BE2C (cell line): ENCODE data around the gene GAREM1.

Experiments used
- DNase-seq: peaks from one replicate; pipeline ENCODE4 v3.0.0-alpha.2; 2020
- H3K27me3 ChIP-seq: fragments of 250-450 bp; sonication (Bioruptor Pico); 2 replicates; pipeline ENCODE4 v1.5.1; 2020; ENCODE audit warnings: mild to moderate bottlenecking
- H3K36me3 ChIP-seq: fragments of 250-450 bp; sonication (Bioruptor Pico); 2 replicates; pipeline ENCODE4 v1.5.1; 2020; ENCODE audit warnings: mild to moderate bottlenecking
- H3K4me1 ChIP-seq: fragments of 250-450 bp; sonication (Bioruptor Pico); 2 replicates; pipeline ENCODE4 v1.5.1; 2020
- H3K4me3 ChIP-seq: 2 replicates; pipeline ENCODE4 v1.5.1; 2011; ENCODE audit warnings: low read depth, low read length
- H3K9me3 ChIP-seq: fragments of 250-450 bp; sonication (Bioruptor Pico); 2 replicates; pipeline ENCODE4 v1.5.1; 2020
- CTCF ChIP-seq: IDR thresholded peaks from 2 replicates; pipeline ENCODE4 v1.5.1; 2012; ENCODE audit warnings: mild to moderate bottlenecking, low read depth, low read length

The GAREM1 gene

GRCh38 chr18:32381761-32382160 is 88.9 kb downstream of the GAREM1 start:
- no peak for DNase-seq
- H3K9me3 ChIP-seq: no peaks in the 10 kb centered on the region
- no peak for TF ChIP-seq CTCF
- H3K36me3 ChIP-seq: no peaks in the 10 kb centered on the region
- no peaks in the 10 kb centered on the region for H3K4me1 ChIP-seq
- H3K4me3 ChIP-seq: no peak overlapping the region
- H3K27me3 ChIP-seq: no peaks in the 10 kb centered on the region

DNA sequence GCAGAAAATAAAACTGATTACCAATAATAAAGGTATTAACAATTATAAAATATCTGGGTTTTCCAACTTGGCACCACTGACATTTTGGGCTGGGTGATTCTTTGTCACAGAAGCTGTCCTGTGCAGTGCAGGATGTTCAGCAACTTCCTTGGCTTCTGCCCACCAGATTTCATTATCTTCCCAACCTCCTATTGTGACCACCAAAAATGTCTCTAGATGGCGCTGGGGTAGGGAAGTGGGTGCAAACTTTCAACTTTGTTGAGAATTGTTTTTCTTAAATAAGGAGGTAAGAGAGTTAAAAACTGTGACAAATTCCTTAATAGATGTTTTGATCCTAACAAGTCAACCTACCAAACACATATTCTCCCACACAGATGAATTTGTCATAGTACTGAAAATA is 90.1 kb downstream of the GAREM1 start:
- no peak overlapping the region for H3K4me3 ChIP-seq
- no peak for TF ChIP-seq CTCF
- H3K27me3 ChIP-seq: no peaks in the 10 kb centered on the region
- H3K36me3 ChIP-seq: no peaks in the 10 kb centered on the region
- H3K9me3 ChIP-seq: no peaks in the 10 kb centered on the region
- DNase-seq: no peak
- H3K4me1 ChIP-seq: no peaks in the 10 kb centered on the region

DNA sequence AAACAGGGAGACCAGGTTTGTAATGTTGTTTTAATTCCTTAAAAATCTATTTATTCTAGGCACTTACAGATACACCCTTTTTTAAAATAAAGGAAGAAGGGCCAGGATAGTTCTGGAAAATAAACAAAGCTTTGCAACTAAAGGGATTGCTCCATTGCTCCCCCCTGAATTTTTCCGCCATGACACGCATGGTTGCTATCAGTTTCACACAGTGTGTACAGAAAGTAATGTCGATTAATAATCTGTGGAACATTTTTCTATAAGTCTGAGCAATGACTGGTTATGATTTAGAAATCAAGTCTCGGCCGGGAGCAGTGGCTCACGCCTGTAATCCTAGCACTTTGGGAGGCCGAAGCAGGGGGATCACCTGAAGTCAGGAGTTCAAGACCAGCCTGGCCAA is 90.8 kb downstream of the GAREM1 start:
- Histone ChIP-seq H3K4me1 (no peaks in the 10 kb centered on the region), H3K36me3 (no peaks in the 10 kb centered on the region), H3K4me3 (no peak overlapping the region), H3K9me3 (no peaks in the 10 kb centered on the region), H3K27me3 (no peaks in the 10 kb centered on the region)
- TF ChIP-seq CTCF: no peak
- DNase-seq: no peak

- no peaks in the 10 kb centered on the region for H3K36me3 ChIP-seq
- DNase-seq: no peak
- no peaks in the 10 kb centered on the region for H3K9me3 ChIP-seq
- H3K27me3 ChIP-seq: no peaks in the 10 kb centered on the region
- H3K4me3 ChIP-seq: no peak overlapping the region
- no peaks in the 10 kb centered on the region for H3K4me1 ChIP-seq
- TF ChIP-seq CTCF: no peak
These were observed 92.0 kb downstream of the GAREM1 start for GRCh38 chr18:32378705-32379104.

- H3K36me3 ChIP-seq: no peaks in the 10 kb centered on the region
- H3K27me3 ChIP-seq: no peaks in the 10 kb centered on the region
- DNase-seq: no peak
- TF ChIP-seq CTCF: no peak
- H3K4me1 ChIP-seq: no peaks in the 10 kb centered on the region
- H3K4me3 ChIP-seq: no peak overlapping the region
- no peaks in the 10 kb centered on the region for H3K9me3 ChIP-seq
These were observed 96.7 kb downstream of the GAREM1 start for GRCh38 chr18:32373995-32374394.

GRCh38 chr18:32373505-32373904 is 97.2 kb downstream of the GAREM1 start:
- Histone ChIP-seq H3K27me3 (no peaks in the 10 kb centered on the region), H3K4me1 (no peaks in the 10 kb centered on the region), H3K9me3 (no peaks in the 10 kb centered on the region), H3K4me3 (no peak overlapping the region), H3K36me3 (no peaks in the 10 kb centered on the region)
- no peak for DNase-seq
- no peak for TF ChIP-seq CTCF
